Stimulated activated memory B cell treated with anti-CD40 and anti-IgM and Interleukin-4, amounts not matched to agents 10 μg/mL and 1 μg/mL and 100 μg/mL, for 72 hours (primary cell): ENCODE measurements around the gene GAD1.

ENCODE experiments used
- ATAC-seq: fragments of 150-1000 bp; cut with Tn5 transposase; 2 replicates; pipeline ENCODE4 v1.10.0; 2021
- H3K27ac Mint-ChIP-seq: one replicate; pipeline ENCODE4 v1.8.0; 2022; ENCODE audit warnings: mild to moderate bottlenecking, mixed read lengths
- H3K27me3 Mint-ChIP-seq: one replicate; pipeline ENCODE4 v1.8.0; 2022; ENCODE audit warnings: mixed read lengths
- H3K36me3 Mint-ChIP-seq: one replicate; pipeline ENCODE4 v1.8.0; 2022; ENCODE audit warnings: mixed read lengths
- H3K4me1 Mint-ChIP-seq: one replicate; pipeline ENCODE4 v1.8.0; 2022; ENCODE audit warnings: mixed read lengths
- H3K4me3 Mint-ChIP-seq: one replicate; pipeline ENCODE4 v1.8.0; 2022; ENCODE audit warnings: mild to moderate bottlenecking, moderate library complexity, mixed read lengths
- H3K9me3 Mint-ChIP-seq: one replicate; pipeline ENCODE4 v1.8.0; 2022; ENCODE audit warnings: mixed read lengths

GAD1 gene

DNA sequence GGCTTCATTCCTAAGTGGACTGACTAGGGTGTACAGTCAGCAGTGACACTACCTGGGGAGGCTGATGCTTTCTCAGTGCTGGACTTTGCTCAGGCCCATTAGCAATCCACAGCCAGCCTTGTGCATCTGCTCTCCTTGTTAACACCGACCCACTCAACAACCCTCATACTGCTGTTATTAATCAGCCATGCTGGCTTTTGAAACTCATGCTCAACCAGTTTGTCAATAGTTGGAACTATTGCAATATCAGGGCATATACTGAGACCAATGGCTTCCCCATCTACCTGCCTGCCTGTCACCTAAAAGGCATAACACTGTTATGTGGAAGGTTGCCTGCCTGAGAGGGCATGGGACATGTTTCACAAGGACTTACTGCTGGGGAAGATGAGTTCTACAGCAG is 39.4 kb downstream of the GAD1 start:
- Mint-ChIP-seq H3K36me3 (no peaks in the 10 kb centered on the region), H3K4me3 (no peak overlapping the region), H3K9me3 (no peaks in the 10 kb centered on the region), H3K27me3 (no peaks in the 10 kb centered on the region), H3K4me1 (no peaks in the 10 kb centered on the region), H3K27ac (no peak overlapping the region)
- no peak for ATAC-seq

DNA sequence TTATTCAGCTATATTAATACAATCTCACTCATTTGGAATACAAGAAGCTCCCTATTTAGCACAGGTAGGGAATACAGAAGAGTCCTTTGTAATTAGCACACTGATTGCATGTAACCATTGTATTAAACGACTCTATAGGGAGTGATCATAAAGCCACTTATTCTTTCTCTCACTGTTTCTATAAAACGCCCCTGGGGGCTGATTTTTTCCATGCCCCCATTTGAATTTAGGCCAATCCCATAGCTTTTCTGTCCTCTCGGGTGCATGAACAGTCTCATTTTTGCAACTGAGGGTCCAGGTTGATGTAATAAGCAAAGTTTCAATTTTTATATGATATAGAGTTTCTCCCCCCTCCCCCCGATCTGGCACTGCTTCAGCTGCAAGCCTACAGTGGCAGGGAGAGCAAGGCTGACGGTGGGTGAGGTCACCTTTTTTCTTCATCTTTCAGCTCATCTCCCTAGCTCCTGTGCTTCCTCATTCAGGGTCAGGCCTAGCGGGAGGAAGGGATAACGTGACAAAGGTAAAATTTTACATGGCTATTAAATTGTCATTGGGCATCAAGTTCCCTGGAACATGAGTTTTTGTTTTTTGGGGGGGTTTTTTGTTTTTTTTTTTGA is 45.7 kb downstream of the GAD1 start:
- no peak overlapping the region for H3K27ac Mint-ChIP-seq
- H3K4me3 Mint-ChIP-seq, result no peak overlapping the region
- no peaks in the 10 kb centered on the region for H3K27me3 Mint-ChIP-seq
- no peak for ATAC-seq
- H3K36me3 Mint-ChIP-seq, result no peaks in the 10 kb centered on the region
- H3K4me1 Mint-ChIP-seq, result no peaks in the 10 kb centered on the region
- peaks cover 3% of the 10 kb centered on the region for H3K9me3 Mint-ChIP-seq

GRCh38 chr2:170863087-170863486 is 46.4 kb downstream of the GAD1 start:
- no peak for ATAC-seq
- Mint-ChIP-seq H3K36me3 (no peaks in the 10 kb centered on the region), H3K27ac (no peak overlapping the region), H3K4me3 (no peak overlapping the region), H3K4me1 (no peaks in the 10 kb centered on the region), H3K27me3 (peaks cover under 1% of the 10 kb centered on the region), H3K9me3 (peaks cover 3% of the 10 kb centered on the region)

- Mint-ChIP-seq H3K36me3 (no peaks in the 10 kb centered on the region), H3K27me3 (peaks cover 27% of the 10 kb centered on the region), H3K9me3 (no peaks in the 10 kb centered on the region), H3K27ac (no peak overlapping the region), H3K4me1 (peaks cover 11% of the 10 kb centered on the region), H3K4me3 (no peak overlapping the region)
- ATAC-seq, result no peak
Measured at GRCh38 chr2:170869036-170869435, 52.3 kb downstream of the GAD1 start.

GRCh38 chr2:170869461-170869860 is 52.8 kb downstream of the GAD1 start:
- H3K36me3 Mint-ChIP-seq, result no peaks in the 10 kb centered on the region
- peaks cover 11% of the 10 kb centered on the region for H3K4me1 Mint-ChIP-seq
- no peak for ATAC-seq
- no peak overlapping the region for H3K4me3 Mint-ChIP-seq
- no peaks in the 10 kb centered on the region for H3K9me3 Mint-ChIP-seq
- H3K27me3 Mint-ChIP-seq, result peaks cover 27% of the 10 kb centered on the region
- H3K27ac Mint-ChIP-seq, result no peak overlapping the region

DNA sequence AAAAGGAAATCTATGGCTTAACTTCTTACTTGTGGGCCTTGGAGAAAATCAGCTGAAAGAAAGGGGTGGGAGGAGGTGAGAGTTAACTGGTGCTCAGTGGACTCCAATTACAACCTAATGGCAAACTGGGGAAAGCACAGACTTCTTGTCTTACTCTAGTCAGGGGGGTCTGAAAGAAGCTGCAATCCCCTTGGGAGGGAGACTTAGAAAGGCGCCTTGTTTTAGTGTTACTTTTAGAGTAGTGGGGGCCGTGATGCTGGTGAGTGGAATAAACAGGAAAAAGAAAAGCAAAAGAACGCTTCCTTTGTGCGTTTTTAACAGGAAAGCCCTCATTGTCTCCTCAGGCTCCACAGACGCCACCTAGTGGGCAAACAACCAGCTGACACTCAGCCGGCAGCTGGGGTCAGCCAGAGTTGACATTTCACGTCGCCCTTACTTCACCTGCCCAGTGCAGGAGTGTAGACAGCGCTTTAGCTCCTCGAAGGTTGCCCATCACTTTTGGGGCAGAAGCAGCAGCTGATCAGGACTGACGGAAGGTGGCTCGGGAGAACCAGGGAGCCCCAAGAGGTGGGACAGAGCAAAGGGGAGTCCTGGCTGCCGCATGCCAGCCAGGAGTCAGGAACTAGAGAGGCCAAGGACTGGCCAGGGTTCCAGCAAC is 56.5 kb downstream of the GAD1 start:
- peaks cover 26% of the 10 kb centered on the region for H3K27me3 Mint-ChIP-seq
- H3K36me3 Mint-ChIP-seq, result no peaks in the 10 kb centered on the region
- H3K4me1 Mint-ChIP-seq, result peaks cover 14% of the 10 kb centered on the region
- ATAC-seq, result peak; percentile 89
- no peaks in the 10 kb centered on the region for H3K9me3 Mint-ChIP-seq
- H3K4me3 Mint-ChIP-seq, result peak overlapping the region; percentile 55
- H3K27ac Mint-ChIP-seq, result peak overlapping the region; percentile 18

- Mint-ChIP-seq H3K9me3 (no peaks in the 10 kb centered on the region), H3K27ac (no peak overlapping the region), H3K4me1 (peaks cover 14% of the 10 kb centered on the region), H3K4me3 (no peak overlapping the region), H3K36me3 (no peaks in the 10 kb centered on the region), H3K27me3 (peaks cover 19% of the 10 kb centered on the region)
- ATAC-seq, result no peak
Measured at GRCh38 chr2:170878066-170878465, 61.4 kb downstream of the GAD1 start.

- no peak overlapping the region for H3K27ac Mint-ChIP-seq
- H3K36me3 Mint-ChIP-seq, result no peaks in the 10 kb centered on the region
- no peaks in the 10 kb centered on the region for H3K9me3 Mint-ChIP-seq
- H3K4me3 Mint-ChIP-seq, result no peak overlapping the region
- H3K27me3 Mint-ChIP-seq, result peaks cover 23% of the 10 kb centered on the region
- H3K4me1 Mint-ChIP-seq, result peaks cover 9% of the 10 kb centered on the region
- no peak for ATAC-seq
Measured at GRCh38 chr2:170878505-170878904, 61.8 kb downstream of the GAD1 start.

GRCh38 chr2:170881840-170882239 is 65.2 kb downstream of the GAD1 start:
- Mint-ChIP-seq H3K4me1 (peaks cover 8% of the 10 kb centered on the region), H3K27me3 (peaks cover 50% of the 10 kb centered on the region), H3K9me3 (no peaks in the 10 kb centered on the region), H3K27ac (no peak overlapping the region), H3K4me3 (no peak overlapping the region), H3K36me3 (no peaks in the 10 kb centered on the region)
- ATAC-seq, result no peak

DNA sequence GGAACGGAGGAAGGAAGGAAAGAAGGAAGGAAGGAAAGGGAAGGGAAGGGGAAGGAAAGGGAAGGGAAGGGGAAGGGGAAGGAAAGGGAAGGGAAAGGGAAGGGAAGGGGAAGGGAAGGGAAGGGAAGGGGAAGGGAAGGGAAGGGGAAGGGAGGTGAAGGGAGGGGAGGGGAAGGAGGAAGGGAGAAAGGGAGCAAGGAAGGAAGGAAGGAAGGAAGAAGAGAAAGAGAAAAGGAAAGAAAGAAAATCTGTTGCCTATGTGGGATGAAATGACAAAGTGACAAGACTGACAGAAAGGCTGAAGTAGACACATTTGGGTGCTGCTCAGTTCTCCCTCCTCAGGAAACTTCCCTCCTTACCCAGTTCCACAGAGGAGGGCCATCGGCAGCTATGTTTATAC is 66.1 kb downstream of the GAD1 start:
- ATAC-seq, result no peak

GRCh38 chr2:170883683-170884082 is 67.0 kb downstream of the GAD1 start:
- no peak overlapping the region for H3K4me3 Mint-ChIP-seq
- no peaks in the 10 kb centered on the region for H3K9me3 Mint-ChIP-seq
- H3K27me3 Mint-ChIP-seq, result peaks cover 50% of the 10 kb centered on the region
- no peak for ATAC-seq
- no peaks in the 10 kb centered on the region for H3K36me3 Mint-ChIP-seq
- no peaks in the 10 kb centered on the region for H3K4me1 Mint-ChIP-seq
- no peak overlapping the region for H3K27ac Mint-ChIP-seq

More for the DNA sequence above, 66.1 kb downstream of the GAD1 start:
- Mint-ChIP-seq H3K27me3 (peaks cover 50% of the 10 kb centered on the region), H3K4me3 (no peak overlapping the region), H3K27ac (no peak overlapping the region), H3K4me1 (peaks cover 8% of the 10 kb centered on the region), H3K9me3 (no peaks in the 10 kb centered on the region), H3K36me3 (no peaks in the 10 kb centered on the region)

GRCh38 chr2:170885130-170885791 is 68.6 kb downstream of the GAD1 start:
- H3K27me3 Mint-ChIP-seq, result peaks cover 57% of the 10 kb centered on the region
- H3K9me3 Mint-ChIP-seq, result no peaks in the 10 kb centered on the region
- ATAC-seq, result no peak
- H3K4me1 Mint-ChIP-seq, result no peaks in the 10 kb centered on the region
- no peak overlapping the region for H3K4me3 Mint-ChIP-seq
- H3K27ac Mint-ChIP-seq, result no peak overlapping the region
- no peaks in the 10 kb centered on the region for H3K36me3 Mint-ChIP-seq

DNA sequence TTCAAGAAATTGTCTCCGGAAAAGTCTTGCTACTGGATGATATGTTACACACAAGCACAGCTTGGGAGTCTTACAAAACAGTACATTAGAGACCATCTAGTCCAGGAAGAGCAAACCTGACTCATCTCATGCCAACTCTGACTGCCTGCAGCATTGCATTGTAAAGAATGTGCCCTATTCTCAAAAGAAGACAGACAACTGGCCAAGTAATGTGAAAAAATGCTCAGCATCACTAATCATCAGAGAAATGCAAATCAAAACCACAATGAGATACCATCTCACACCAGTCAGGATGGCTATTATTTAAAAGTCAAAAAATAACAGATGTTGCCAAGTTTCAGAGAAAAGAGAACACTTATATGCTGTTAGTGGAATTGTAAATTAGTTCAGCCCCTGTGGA is 69.7 kb downstream of the GAD1 start:
- H3K27ac Mint-ChIP-seq, result no peak overlapping the region
- no peak overlapping the region for H3K4me3 Mint-ChIP-seq
- no peak for ATAC-seq
- H3K27me3 Mint-ChIP-seq, result peaks cover 55% of the 10 kb centered on the region
- no peaks in the 10 kb centered on the region for H3K9me3 Mint-ChIP-seq
- H3K4me1 Mint-ChIP-seq, result no peaks in the 10 kb centered on the region
- no peaks in the 10 kb centered on the region for H3K36me3 Mint-ChIP-seq

DNA sequence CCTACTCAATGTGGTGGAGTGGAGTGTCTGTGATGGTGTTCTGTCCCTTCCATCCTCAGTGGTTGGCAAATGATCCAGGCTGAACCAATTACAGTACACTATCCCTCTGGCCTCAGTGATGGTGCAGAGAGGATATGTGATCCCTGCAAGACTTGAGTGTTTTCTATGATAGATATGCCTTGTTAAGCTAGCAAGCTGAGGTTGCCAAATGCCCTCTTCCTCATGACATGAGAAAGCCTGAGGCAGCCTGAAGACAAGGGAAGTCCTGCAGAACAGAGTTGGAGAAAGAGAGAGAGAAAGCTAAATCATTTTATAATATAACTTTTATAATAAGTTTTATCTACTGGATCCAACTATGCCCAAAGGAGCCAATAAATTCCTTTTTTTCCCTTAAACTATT is 70.8 kb downstream of the GAD1 start:
- Mint-ChIP-seq H3K36me3 (no peaks in the 10 kb centered on the region), H3K27ac (no peak overlapping the region), H3K9me3 (no peaks in the 10 kb centered on the region), H3K4me3 (no peak overlapping the region), H3K27me3 (peaks cover 46% of the 10 kb centered on the region), H3K4me1 (no peaks in the 10 kb centered on the region)
- ATAC-seq, result no peak

- no peak overlapping the region for H3K27ac Mint-ChIP-seq
- ATAC-seq, result no peak
Measured at GRCh38 chr2:170887896-170888295, 71.2 kb downstream of the GAD1 start.

DNA sequence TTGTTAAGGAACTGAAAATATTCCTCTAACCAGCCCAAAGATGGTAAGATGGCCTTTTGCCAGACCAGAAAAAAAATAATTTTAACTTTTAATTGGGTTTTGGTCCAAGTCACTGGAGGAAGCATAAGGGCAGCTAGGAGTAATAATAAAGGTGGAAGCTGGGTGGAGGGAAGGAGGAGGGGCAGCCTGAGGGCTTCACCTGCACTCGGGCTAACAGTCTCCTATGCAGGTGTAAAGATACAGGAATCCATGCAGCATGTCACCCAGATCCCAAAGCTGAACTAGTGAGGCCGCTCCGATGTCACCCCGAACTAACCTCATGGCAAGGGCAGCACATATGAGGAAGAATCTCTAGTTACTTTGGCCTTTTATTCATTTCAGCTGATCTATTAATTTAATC is 75.2 kb downstream of the GAD1 start:
- ATAC-seq, result no peak
- no peaks in the 10 kb centered on the region for H3K9me3 Mint-ChIP-seq
- H3K36me3 Mint-ChIP-seq, result no peaks in the 10 kb centered on the region
- no peaks in the 10 kb centered on the region for H3K4me1 Mint-ChIP-seq
- no peak overlapping the region for H3K27ac Mint-ChIP-seq
- H3K27me3 Mint-ChIP-seq, result peaks cover 9% of the 10 kb centered on the region
- H3K4me3 Mint-ChIP-seq, result no peak overlapping the region

More at GRCh38 chr2:170887896-170888295, 71.2 kb downstream of the GAD1 start:
- Mint-ChIP-seq H3K9me3 (no peaks in the 10 kb centered on the region), H3K27me3 (peaks cover 42% of the 10 kb centered on the region), H3K4me3 (no peak overlapping the region), H3K4me1 (no peaks in the 10 kb centered on the region), H3K36me3 (no peaks in the 10 kb centered on the region)
